ENCODE data around the gene ERG. TPM values are rescaled to one million over a fixed set of nuclear protein-coding genes. Genes with fewer than 3 reads are reported as not detected.

Gene ERG
- total and polyA plus RNA-seq, 2 of the 13 experiments (the other 11 are each of a cell fraction or from before 2014, with no cell fraction given) = not detected

DNA sequence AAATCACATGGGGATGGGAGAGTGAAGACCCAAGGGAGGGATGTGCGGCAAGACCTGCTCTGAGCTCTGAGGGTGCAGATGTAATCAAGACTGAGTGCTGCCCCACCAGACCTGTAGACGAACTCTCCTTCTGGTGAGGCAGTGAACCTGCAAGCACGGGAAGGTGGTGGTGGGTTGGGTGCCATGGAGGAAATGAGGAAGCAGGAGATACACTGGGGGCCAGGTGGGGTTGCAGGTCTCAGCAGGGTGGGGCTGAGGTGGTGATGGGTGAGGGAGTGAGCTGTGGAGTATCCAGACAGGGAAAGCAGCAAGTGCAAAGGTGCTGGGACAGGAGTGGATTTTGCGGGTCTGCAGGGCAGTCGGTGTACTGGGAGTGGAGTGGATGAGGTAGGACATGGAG is 139.2 kb downstream of the ERG start:
- Histone ChIP-seq H3K4me2 (ENCODE audit: low read depth, low read length) (no peak overlapping the region), H3K4me3 (replicated peaks in 1 of 3; ENCODE audit: insufficient read depth in 1 of 3, low read depth in 2 of 3, low read length in 3 of 3) (no peak overlapping the region), H3K36me3 (replicated peaks in 1 of 2; ENCODE audit: control insufficient read depth in 1 of 2, insufficient read depth in 2 of 2, low read length in 2 of 2) (no peaks in the 10 kb centered on the region), H3K9ac (ENCODE audit: insufficient read depth, low read depth, low read length) (no peak overlapping the region), H3K4me1 (ENCODE audit: insufficient read depth, low read length) (no peaks in the 10 kb centered on the region), H3K9me3 (ENCODE audit: low read length) (no peaks in the 10 kb centered on the region), H3K27me3 (ENCODE audit: control insufficient read depth in 1 of 2, insufficient read depth in 2 of 2, low read length in 2 of 2) (no peaks in the 10 kb centered on the region), H3K27ac (ENCODE audit: extremely low read length, insufficient read depth, low read length) (no peak overlapping the region), H3K79me2 (ENCODE audit: insufficient read depth, low read length) (no peaks in the 10 kb centered on the region), H2AFZ (ENCODE audit: low read length) (no peak overlapping the region), H4K20me1 (ENCODE audit: insufficient read depth, low read length) (no peaks in the 10 kb centered on the region)
- intact Hi-C loops (cut with micrococcal nuclease; ENCODE audit: unreplicated experiment) (no loop called here), in situ Hi-C loops (cut with HindIII; ENCODE audit: extremely low pct_ligation_motif_present, low pct_unique_long_range_greater_than_20kb) (loop anchor here (25.0 kb wide), 1 partner anchor 647 kb away; no protein-coding TSS in a partner anchor)
- WGBS (ENCODE audit: low lambda C conversion rate) = 18% methylated on average over 5 of the region's 5 CpGs
- POLR2A ChIA-PET = no interaction called here
- no peak for FAIRE-seq
- no TSS peak for BruUV-seq (replicated peaks)
- TF ChIP-seq JUN (CRISPR knock-in tag; IDR thresholded peaks at IDR 0.05) (no peak), CREBL2 (CRISPR knock-in tag; IDR thresholded peaks at IDR 0.05; ENCODE audit: borderline replicate concordance) (no peak), ARNTL (CRISPR knock-in tag; IDR thresholded peaks at IDR 0.05) (no peak), SUZ12 (IDR thresholded peaks at IDR 0.05; ENCODE audit: low read depth, low read length) (no peak), ZNF10 (CRISPR knock-in tag; IDR thresholded peaks at IDR 0.05; ENCODE audit: borderline replicate concordance, low read depth) (no peak), MXI1 (IDR thresholded peaks at IDR 0.05; ENCODE audit: borderline replicate concordance, low read depth, low read length) (no peak), ZBTB7A (CRISPR knock-in tag; IDR thresholded peaks at IDR 0.05) (no peak), TRIM22 (IDR thresholded peaks at IDR 0.05) (no peak), ZNF121 (CRISPR knock-in tag; IDR thresholded peaks at IDR 0.05) (no peak), ZBTB44 (CRISPR knock-in tag; IDR thresholded peaks at IDR 0.05) (no peak), AHR (CRISPR knock-in tag; IDR thresholded peaks at IDR 0.05) (no peak), ZSCAN21 (CRISPR knock-in tag; IDR thresholded peaks at IDR 0.05; ENCODE audit: borderline replicate concordance) (no peak), ZNF329 (CRISPR knock-in tag; IDR thresholded peaks at IDR 0.05; ENCODE audit: low read depth) (no peak), RAD21 (CRISPR knock-in tag; IDR thresholded peaks at IDR 0.05) (no peak)
- TF ChIP-seq, protein P1, sequence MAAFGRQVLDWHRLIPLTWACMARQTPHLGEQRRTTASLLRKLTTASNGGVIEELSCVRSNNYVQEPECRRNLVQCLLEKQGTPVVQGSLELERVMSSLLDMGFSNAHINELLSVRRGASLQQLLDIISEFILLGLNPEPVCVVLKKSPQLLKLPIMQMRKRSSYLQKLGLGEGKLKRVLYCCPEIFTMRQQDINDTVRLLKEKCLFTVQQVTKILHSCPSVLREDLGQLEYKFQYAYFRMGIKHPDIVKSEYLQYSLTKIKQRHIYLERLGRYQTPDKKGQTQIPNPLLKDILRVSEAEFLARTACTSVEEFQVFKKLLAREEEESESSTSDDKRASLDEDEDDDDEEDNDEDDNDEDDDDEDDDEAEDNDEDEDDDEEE (CRISPR knock-in tag; IDR thresholded peaks at IDR 0.05) = no peak
- DNase-seq (ENCODE audit: low spot score) = no peak
- CTCF ChIA-PET (ENCODE audit: low intra/inter-chr PET ratio, low total read pairs) = no interaction called here
- no peak for ATAC-seq

Data from HepG2 (cell line).